ENCODE data around the gene FOXP4.

Gene FOXP4

GRCh38 chr6:41638002-41638934, 92.1 kb downstream of the FOXP4 start, which contains the start of gene MDFI:
Gene MDFI, plus strand, starts transcription at chr6:41638468. Its CDS starts 282 bp downstream, at chr6:41638750.
- H3K4me1 Mint-ChIP-seq, result peaks cover 6% of the 10 kb centered on the region
- DNase-seq (ENCODE audit: low spot score in 2 of 2) (no peak), ATAC-seq (no peak)
- no peak within 1 kb of the TSS for H3K27ac Mint-ChIP-seq
- peak within 1 kb of the TSS; percentile 55 for H3K4me3 Mint-ChIP-seq
- no peaks in the 10 kb centered on the region for H3K9me3 Mint-ChIP-seq
- no peaks in the 10 kb centered on the region for H3K36me3 Mint-ChIP-seq

- peaks cover 6% of the 10 kb centered on the region for H3K4me1 Mint-ChIP-seq
- DNase-seq (ENCODE audit: low spot score in 2 of 2), result no peak
- ATAC-seq, result no peak
- no peak overlapping the region for H3K27ac Mint-ChIP-seq
- H3K4me3 Mint-ChIP-seq, result peak overlapping the region; percentile 23
- no peaks in the 10 kb centered on the region for H3K36me3 Mint-ChIP-seq
- no peaks in the 10 kb centered on the region for H3K9me3 Mint-ChIP-seq
Observed at GRCh38 chr6:41638935-41639808, 93.0 kb downstream of the FOXP4 start.

GRCh38 chr6:41639809-41640371, 93.7 kb downstream of the FOXP4 start:
- H3K27ac Mint-ChIP-seq, result no peak overlapping the region
- peaks cover 6% of the 10 kb centered on the region for H3K4me1 Mint-ChIP-seq
- DNase-seq (ENCODE audit: low spot score in 2 of 2) (no peak), ATAC-seq (no peak)
- H3K9me3 Mint-ChIP-seq, result no peaks in the 10 kb centered on the region
- peak overlapping the region; percentile 23 for H3K4me3 Mint-ChIP-seq
- H3K36me3 Mint-ChIP-seq, result no peaks in the 10 kb centered on the region

GRCh38 chr6:41640426-41640825, 94.2 kb downstream of the FOXP4 start:
- ATAC-seq (no peak), DNase-seq (ENCODE audit: low spot score in 2 of 2) (no peak)
- Mint-ChIP-seq H3K4me3 (no peak overlapping the region), H3K27ac (no peak overlapping the region), H3K36me3 (no peaks in the 10 kb centered on the region), H3K4me1 (peaks cover 6% of the 10 kb centered on the region), H3K9me3 (no peaks in the 10 kb centered on the region)

GRCh38 chr6:41641352-41641925, 95.3 kb downstream of the FOXP4 start:
- DNase-seq (ENCODE audit: low spot score in 2 of 2) (no peak), ATAC-seq (no peak)
- Mint-ChIP-seq H3K4me1 (peaks cover 6% of the 10 kb centered on the region), H3K9me3 (no peaks in the 10 kb centered on the region), H3K27ac (no peak overlapping the region), H3K4me3 (no peak overlapping the region), H3K36me3 (no peaks in the 10 kb centered on the region)

GRCh38 chr6:41642090-41642959, 96.1 kb downstream of the FOXP4 start:
- ATAC-seq (no peak), DNase-seq (ENCODE audit: low spot score in 2 of 2) (no peak)
- H3K4me3 Mint-ChIP-seq, result no peak overlapping the region
- no peaks in the 10 kb centered on the region for H3K36me3 Mint-ChIP-seq
- H3K4me1 Mint-ChIP-seq, result peaks cover 6% of the 10 kb centered on the region
- no peaks in the 10 kb centered on the region for H3K9me3 Mint-ChIP-seq
- H3K27ac Mint-ChIP-seq, result no peak overlapping the region

GRCh38 chr6:41642960-41643898, 97.0 kb downstream of the FOXP4 start:
- H3K9me3 Mint-ChIP-seq, result no peaks in the 10 kb centered on the region
- DNase-seq (ENCODE audit: low spot score in 2 of 2) (no peak), ATAC-seq (no peak)
- H3K4me1 Mint-ChIP-seq, result peaks cover 6% of the 10 kb centered on the region
- no peaks in the 10 kb centered on the region for H3K36me3 Mint-ChIP-seq
- H3K4me3 Mint-ChIP-seq, result no peak overlapping the region
- no peak overlapping the region for H3K27ac Mint-ChIP-seq

- no peaks in the 10 kb centered on the region for H3K36me3 Mint-ChIP-seq
- H3K4me1 Mint-ChIP-seq, result peaks cover 6% of the 10 kb centered on the region
- ATAC-seq (no peak), DNase-seq (ENCODE audit: low spot score in 2 of 2) (no peak)
- H3K4me3 Mint-ChIP-seq, result no peak overlapping the region
- no peak overlapping the region for H3K27ac Mint-ChIP-seq
- no peaks in the 10 kb centered on the region for H3K9me3 Mint-ChIP-seq
Observed at GRCh38 chr6:41643899-41644269, 97.7 kb downstream of the FOXP4 start.

- DNase-seq (ENCODE audit: low spot score in 2 of 2) (no peak), ATAC-seq (no peak)
- Mint-ChIP-seq H3K4me3 (no peak overlapping the region), H3K27ac (no peak overlapping the region), H3K36me3 (no peaks in the 10 kb centered on the region), H3K9me3 (no peaks in the 10 kb centered on the region), H3K4me1 (peaks cover 6% of the 10 kb centered on the region)
Observed at GRCh38 chr6:41644297-41644879, 98.2 kb downstream of the FOXP4 start.

GRCh38 chr6:41645007-41645618, 98.9 kb downstream of the FOXP4 start:
- Mint-ChIP-seq H3K4me1 (no peaks in the 10 kb centered on the region), H3K9me3 (no peaks in the 10 kb centered on the region), H3K36me3 (no peaks in the 10 kb centered on the region), H3K27ac (no peak overlapping the region), H3K4me3 (no peak overlapping the region)
- no peak for DNase-seq (ENCODE audit: low spot score in 2 of 2)
- no peak for ATAC-seq

GRCh38 chr6:41646026-41646795, 100.0 kb downstream of the FOXP4 start:
- ATAC-seq, result no peak
- H3K4me1 Mint-ChIP-seq, result no peaks in the 10 kb centered on the region

GRCh38 chr6:41647061-41647511, 100.9 kb downstream of the FOXP4 start:
- no peak overlapping the region for H3K27ac Mint-ChIP-seq
- DNase-seq (ENCODE audit: low spot score in 2 of 2) (no peak), ATAC-seq (no peak)
- H3K36me3 Mint-ChIP-seq, result no peaks in the 10 kb centered on the region
- no peaks in the 10 kb centered on the region for H3K9me3 Mint-ChIP-seq
- H3K4me3 Mint-ChIP-seq, result no peak overlapping the region
- H3K4me1 Mint-ChIP-seq, result no peaks in the 10 kb centered on the region

More at GRCh38 chr6:41646026-41646795, 100.0 kb downstream of the FOXP4 start:
- DNase-seq (ENCODE audit: low spot score in 2 of 2), result no peak
- no peak overlapping the region for H3K27ac Mint-ChIP-seq
- H3K4me3 Mint-ChIP-seq, result no peak overlapping the region
- no peaks in the 10 kb centered on the region for H3K9me3 Mint-ChIP-seq
- no peaks in the 10 kb centered on the region for H3K36me3 Mint-ChIP-seq
